Stimulated activated CD8-positive, alpha-beta memory T cell treated with anti-CD3 and anti-CD28 coated beads, Interleukin-15, amount 100 ng/mL, for 1 hour (primary cell): ENCODE measurements around the gene BLOC1S3.

Experiments
- DNase-seq: peaks from one replicate; pipeline ENCODE4 v3.0.0-alpha.2; 2020; ENCODE audit warnings: low read depth

Gene BLOC1S3

GRCh38 chr19:45146251-45146650 lies 32.3 kb upstream of the BLOC1S3 start:
- no peak for DNase-seq

GRCh38 chr19:45146741-45147205 lies 31.8 kb upstream of the BLOC1S3 start:
- DNase-seq, result no peak

- no peak for DNase-seq
These were observed 30.5 kb upstream of the BLOC1S3 start for GRCh38 chr19:45147835-45148676.

- no peak for DNase-seq
These were observed 29.5 kb upstream of the BLOC1S3 start for GRCh38 chr19:45149129-45149528.

GRCh38 chr19:45150180-45150579 lies 28.4 kb upstream of the BLOC1S3 start:
- DNase-seq, result no peak

GRCh38 chr19:45150751-45151281 lies 27.8 kb upstream of the BLOC1S3 start:
- no peak for DNase-seq

GRCh38 chr19:45151320-45151719 lies 27.3 kb upstream of the BLOC1S3 start:
- DNase-seq, result no peak

GRCh38 chr19:45151821-45152503 lies 26.6 kb upstream of the BLOC1S3 start:
- no peak for DNase-seq

GRCh38 chr19:45152504-45153338 lies 25.9 kb upstream of the BLOC1S3 start:
- DNase-seq, result no peak

- no peak for DNase-seq
These were observed 25.1 kb upstream of the BLOC1S3 start for GRCh38 chr19:45153339-45154063.

GRCh38 chr19:45154064-45154827 lies 24.3 kb upstream of the BLOC1S3 start:
- no peak for DNase-seq

GRCh38 chr19:45156011-45156630 lies 22.5 kb upstream of the BLOC1S3 start:
- no peak for DNase-seq

GRCh38 chr19:45156751-45157150 lies 21.8 kb upstream of the BLOC1S3 start:
- no peak for DNase-seq

- DNase-seq, result no peak
These were observed 19.9 kb upstream of the BLOC1S3 start for GRCh38 chr19:45158503-45159209.

GRCh38 chr19:45159210-45159970 lies 19.2 kb upstream of the BLOC1S3 start:
- no peak for DNase-seq

- DNase-seq, result no peak
These were observed 18.6 kb upstream of the BLOC1S3 start for GRCh38 chr19:45159971-45160324.

GRCh38 chr19:45160870-45161737 lies 17.5 kb upstream of the BLOC1S3 start, which contains the start of gene NKPD1:
Gene NKPD1 (minus strand): TSS chr19:45160982. CDS start chr19:45160150, 832 bp downstream.
- DNase-seq, result no peak
